Stimulated activated CD8-positive, alpha-beta memory T cell treated with anti-CD3 and anti-CD28 coated beads, Interleukin-15, amount 100 ng/mL, for 24 hours (primary cell): Measurements from ENCODE around the gene PHC2.
"Not testable (repeated sequence)": the region's sequence is repeated elsewhere in the genome, so short reads cannot be mapped to it uniquely, and the experiment has no call there.

Experiments
- DNase-seq: peaks from one replicate; pipeline ENCODE4 v3.0.0-alpha.2; 2020; ENCODE audit warnings: low read depth

Gene PHC2

GRCh38 chr1:33310702-33311101 lies 120.2 kb downstream of the PHC2 start:
- no peak for DNase-seq

GRCh38 chr1:33309351-33309750 lies 121.5 kb downstream of the PHC2 start:
- not testable (repeated sequence) for DNase-seq

GRCh38 chr1:33307494-33307864 lies 123.4 kb downstream of the PHC2 start:
- no peak for DNase-seq

DNA sequence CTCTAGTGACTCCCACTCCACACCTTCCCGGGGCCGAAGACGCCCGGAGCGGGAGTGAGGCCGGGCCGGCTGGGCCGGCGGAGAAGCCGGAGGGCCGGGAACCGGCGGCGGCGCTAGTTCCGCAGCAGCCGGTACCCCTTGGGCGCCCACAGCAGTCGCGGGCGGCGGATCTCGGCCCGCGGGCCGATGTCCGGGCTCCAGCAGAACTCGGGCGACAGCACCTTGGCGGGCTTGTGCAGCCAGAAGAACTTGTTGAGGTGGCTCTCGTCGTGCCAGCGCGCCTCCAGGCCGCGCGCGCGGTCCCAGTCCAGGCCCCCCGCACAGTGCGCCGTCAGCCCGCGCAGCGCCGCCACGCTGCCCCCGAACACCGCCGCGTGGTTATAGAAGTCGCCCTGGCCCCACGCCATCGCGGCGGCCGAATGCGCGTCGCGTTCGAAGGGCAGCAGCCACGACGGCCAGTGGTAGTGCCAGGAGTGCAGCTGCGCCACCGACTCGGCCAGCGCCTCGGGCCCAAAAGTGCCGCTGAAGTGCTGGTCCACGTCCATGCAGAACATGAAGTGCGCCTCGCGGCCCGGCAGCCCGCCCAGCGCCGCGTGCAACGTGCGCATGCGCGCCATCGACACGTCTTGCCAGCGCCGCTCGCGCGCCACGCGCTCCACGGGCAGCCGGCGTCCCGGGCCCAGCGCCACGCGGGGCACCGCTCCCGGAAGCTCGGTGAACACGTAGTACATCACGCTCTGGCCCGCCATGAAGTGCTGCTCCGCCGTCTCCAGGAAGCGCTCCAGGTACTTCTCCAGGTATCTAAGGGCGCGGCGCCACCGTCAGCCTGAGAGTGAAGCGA lies 124.0 kb downstream of the PHC2 start:
- DNase-seq: no peak

GRCh38 chr1:33305816-33306652 lies 124.9 kb downstream of the PHC2 start:
- DNase-seq: no peak

DNA sequence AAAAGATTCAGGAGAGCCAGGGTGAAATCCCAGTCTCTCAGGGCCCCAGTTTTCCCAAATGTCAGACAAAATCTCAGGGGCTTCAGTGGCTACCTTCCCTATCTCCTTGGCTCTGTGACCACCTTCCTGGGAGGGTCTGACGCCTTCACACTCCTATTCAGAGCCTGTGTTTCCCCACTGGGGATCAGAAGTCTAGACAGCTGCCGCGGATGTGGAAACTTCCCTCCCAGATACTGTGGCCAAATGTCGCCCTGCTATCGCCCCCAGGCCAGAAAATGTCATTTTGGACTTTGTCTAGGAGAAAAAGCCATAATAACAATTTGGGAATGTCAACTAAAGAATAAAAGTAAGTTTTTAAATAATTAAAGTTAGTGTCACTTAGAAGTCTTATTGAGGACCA lies 125.9 kb downstream of the PHC2 start:
- DNase-seq: no peak

DNA sequence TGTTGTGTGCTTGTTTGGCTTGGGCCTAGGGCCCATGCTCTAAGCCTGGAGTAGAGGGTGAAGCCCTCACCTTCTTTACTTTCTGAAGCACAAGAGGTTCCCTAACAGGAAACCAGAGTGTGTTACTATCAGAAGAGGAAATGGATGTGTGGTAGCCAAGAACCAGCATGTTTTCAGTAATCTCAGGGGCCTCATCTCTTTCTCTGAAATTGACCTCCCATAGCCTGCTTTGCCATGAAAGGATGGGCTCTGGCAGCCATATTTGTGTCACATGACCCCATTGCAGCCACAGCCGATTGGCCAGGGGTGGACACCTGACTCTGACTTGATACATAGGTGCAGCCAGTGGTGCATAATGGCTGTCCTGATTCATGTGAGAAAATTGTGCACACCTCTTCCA lies 128.6 kb downstream of the PHC2 start:
- no peak for DNase-seq

DNA sequence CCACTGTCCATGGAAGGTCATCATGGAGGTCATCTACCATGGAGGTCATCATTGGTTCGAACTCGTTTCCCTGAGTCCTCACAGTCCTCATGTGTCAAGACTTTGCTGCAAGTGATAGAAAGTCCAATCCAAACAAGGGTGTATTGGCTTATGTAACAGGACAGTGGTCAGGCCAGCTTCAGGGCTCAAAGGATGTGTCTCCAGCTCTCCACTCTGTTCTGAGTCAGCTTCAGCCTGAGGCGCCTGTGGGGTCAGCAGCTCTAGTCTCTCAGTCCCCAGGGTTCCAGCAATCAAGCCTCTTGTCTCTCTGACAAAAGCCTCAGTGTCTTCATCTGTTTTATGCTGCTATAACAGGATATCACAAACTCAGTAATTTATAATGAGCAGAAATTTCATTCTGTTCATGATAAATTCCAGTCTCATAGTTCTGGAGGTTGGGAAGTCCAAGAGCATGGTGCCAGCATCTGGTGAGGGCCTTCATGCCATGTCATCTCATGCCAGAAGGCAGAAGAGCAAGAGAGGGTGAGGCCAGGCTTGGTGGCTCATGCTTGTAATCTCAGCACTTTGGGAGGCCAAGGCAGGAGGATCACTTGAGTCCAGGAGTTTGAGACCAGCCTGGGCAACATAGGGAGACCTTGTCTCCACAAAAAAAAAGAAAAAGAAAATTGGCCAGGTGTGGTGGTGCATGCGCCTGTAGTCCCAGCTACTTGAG lies 129.5 kb downstream of the PHC2 start:
- no peak for DNase-seq

DNA sequence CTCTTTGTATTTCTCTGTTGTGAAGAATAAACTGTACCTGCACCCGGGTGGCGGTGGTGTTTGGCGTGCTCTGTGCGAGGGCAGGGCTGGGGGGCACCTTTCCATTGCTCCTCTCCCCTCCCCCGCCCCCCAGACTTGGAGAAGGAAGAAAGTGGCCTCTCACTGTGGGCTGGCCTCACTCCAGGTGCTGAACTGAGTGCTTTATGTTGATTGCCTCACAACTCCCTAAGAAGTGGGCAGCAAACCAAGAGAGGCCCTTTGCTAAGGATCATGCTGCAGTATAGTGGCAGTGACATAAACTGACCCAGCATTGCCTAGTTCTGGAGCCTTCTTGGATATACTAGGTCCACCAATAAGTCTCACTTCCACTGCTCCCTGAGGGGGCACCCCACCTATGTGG lies 130.2 kb downstream of the PHC2 start:
- no peak for DNase-seq

GRCh38 chr1:33299461-33300155 lies 131.3 kb downstream of the PHC2 start:
- DNase-seq: no peak

DNA sequence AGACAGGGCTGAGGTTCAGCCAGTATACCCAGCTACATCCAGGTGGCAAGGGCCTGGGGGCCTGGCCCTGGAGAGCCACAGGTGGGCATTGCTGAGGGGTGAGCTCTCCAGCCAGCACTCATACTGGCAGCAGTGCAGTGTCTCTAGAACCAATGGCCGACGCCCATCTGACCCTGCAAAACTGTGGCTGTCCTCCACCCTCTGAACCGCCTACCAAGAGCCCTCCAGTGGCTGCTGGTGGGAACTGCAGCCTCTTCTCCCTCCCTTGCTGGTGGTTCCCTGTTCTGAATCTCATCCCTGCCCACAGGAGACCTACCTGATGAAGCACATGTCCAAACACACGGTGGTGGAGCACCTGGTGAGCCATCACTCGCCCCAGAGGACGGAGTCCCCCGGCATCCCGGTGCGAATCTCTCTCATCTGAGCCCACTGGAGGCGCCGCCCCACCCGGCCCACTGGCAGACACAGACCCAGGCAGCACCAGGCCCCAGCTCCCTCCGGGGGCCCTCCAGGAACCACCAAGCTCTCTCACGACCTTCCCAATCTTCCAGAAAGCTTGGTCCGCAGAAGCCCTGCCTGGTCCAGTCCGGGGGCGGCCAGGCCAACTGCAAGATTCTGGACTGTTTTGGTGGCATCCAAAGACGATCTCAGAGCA lies 132.1 kb downstream of the PHC2 start:
- DNase-seq: peak; percentile 25

DNA sequence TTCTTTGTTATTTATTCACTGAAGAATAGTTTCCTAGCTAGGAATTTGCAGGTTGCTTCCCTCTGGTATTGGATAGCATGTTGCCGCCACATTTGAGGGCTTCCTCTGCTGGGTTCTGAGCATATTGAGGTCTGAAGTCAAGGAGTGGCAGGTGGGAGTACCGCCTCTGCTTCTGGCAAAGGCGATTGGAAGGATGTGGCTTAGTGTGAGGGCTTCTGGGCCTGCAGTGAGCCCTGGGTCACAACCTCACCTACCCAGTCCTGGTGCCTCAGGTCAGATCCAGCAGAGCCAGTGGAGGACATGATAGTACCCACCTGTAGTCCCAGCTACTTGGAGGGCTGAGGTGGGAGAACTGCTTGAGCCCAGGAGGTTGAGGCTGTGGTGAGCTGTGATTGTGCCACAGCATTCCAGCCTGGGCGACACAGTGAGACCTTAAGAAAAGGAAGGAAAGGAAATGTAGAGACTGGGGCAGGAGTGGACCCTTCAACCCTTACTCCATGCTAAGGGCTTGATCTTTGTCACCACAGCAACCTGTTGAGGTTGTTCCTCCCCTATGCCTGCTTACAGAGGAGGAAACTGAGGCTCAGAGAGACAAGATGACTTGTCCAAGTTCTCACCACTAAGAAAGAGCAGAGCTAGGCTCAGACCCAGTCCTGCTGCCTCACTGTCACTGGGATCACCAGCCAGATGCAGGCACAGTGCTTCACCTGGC lies 132.8 kb downstream of the PHC2 start:
- DNase-seq: no peak

- DNase-seq: no peak
These were observed 134.1 kb downstream of the PHC2 start for GRCh38 chr1:33296824-33297223.

- no peak for DNase-seq
These were observed 134.8 kb downstream of the PHC2 start for GRCh38 chr1:33296082-33296458.

GRCh38 chr1:33295450-33296081 lies 135.3 kb downstream of the PHC2 start:
- DNase-seq: peak; percentile 81

GRCh38 chr1:33295023-33295422 lies 135.9 kb downstream of the PHC2 start:
- no peak for DNase-seq

- no peak for DNase-seq
These were observed 136.6 kb downstream of the PHC2 start for GRCh38 chr1:33294071-33295010.

DNA sequence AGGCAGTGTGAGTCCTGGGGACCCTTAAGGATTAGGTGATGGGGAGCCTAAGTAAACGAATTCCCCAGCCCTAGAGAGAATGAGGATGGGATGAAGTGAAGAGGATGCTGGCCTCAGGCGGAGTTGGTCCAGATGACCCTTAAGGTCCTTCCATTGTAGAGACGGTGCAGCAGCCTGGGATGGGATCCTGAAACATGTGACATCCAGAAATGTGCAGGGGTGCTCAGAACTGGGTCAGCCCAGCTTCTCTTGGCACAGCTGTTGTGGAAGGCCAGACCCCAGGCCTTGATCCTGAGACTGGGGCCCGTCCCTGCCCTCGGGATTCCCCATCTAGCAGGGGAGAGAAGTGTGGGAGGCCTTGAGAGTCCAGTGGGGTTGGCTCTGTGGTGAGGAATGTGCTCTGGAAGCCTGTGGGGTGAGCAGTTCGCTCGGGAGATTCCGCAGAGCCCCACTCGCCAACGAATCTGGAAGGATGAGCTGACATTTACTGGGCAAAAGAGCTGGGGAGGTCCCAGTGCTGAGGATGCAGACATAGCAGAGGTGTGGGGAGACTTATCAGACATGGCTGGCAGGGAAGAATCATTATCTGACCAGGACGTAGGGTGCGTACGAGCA lies 138.1 kb downstream of the PHC2 start:
- no peak for DNase-seq

- not testable (repeated sequence) for DNase-seq
These were observed 140.3 kb downstream of the PHC2 start for GRCh38 chr1:33290615-33291014.
